T-cell (primary cell): Measurements from ENCODE around the gene EIF4ENIF1. TPM values are rescaled to one million over a fixed set of nuclear protein-coding genes. Genes with fewer than 3 reads are reported as not detected.

Experiments
- ATAC-seq, 4 experiments: fragments of 200-7000 bp in 3 of 4; fragments of 150-1000 bp in 1 of 4; cut with Tn5 transposase; replicated peaks in 1 of 4; 1 replicate in 3 of 4; 2 replicates in 1 of 4; pipeline ENCODE4 v1.10.0; 2021; ENCODE audit warnings: moderate library complexity in 3 of 4, mild to moderate bottlenecking in 2 of 4, moderate number of reproducible peaks in 1 of 4
- CTCF ChIA-PET, 2 donors: fragments of 300-600 bp; sonication (Branson Sonifier 250); formaldehyde crosslinking; loops; one replicate each; lab custom pipeline; 2022; ENCODE audit warnings: antibody characterized with exemption in 2 of 2; lab: Charles Lee
- POLR2A ChIA-PET, 2 donors: fragments of 300-600 bp; sonication (Branson Sonifier 250); formaldehyde crosslinking; loops; one replicate each; lab custom pipeline; 2022; ENCODE audit warnings: antibody characterized with exemption in 2 of 2; lab: Charles Lee
- DNase-seq, 35 experiments: peaks; one replicate each; pipeline versions ENCODE4 v3.0.0 to v3.0.0-alpha.2; 2013 to 2023
- H3K27ac ChIP-seq: one replicate; pipeline ENCODE4 v1.5.1; 2013; ENCODE audit warnings: low read length
- H3K27me3 ChIP-seq, 2 experiments: replicated peaks in 1 of 2; 1 replicate in 1 of 2; 2 replicates in 1 of 2; pipeline versions ENCODE4 v1.6.1 to v1.7.0; 2013; ENCODE audit warnings: low read length in 1 of 2, mixed read lengths in 1 of 2; ENCODE audit not compliant: control insufficient read depth in 2 of 2, insufficient read depth in 2 of 2; ENCODE audit errors: extremely low read depth in 1 of 2
- H3K36me3 ChIP-seq, 2 donors: 1 replicate in 1 of 2; 2 replicates in 1 of 2; pipeline versions ENCODE4 v1.6.1 to v1.7.0; 2013; ENCODE audit warnings: low read length in 1 of 2; ENCODE audit not compliant: control insufficient read depth in 2 of 2, insufficient read depth in 1 of 2; ENCODE audit errors: extremely low read depth in 1 of 2
- H3K4me1 ChIP-seq, 2 experiments: 1 replicate in 1 of 2; 2 replicates in 1 of 2; pipeline versions ENCODE4 v1.6.1 to v1.7.0; 2013; ENCODE audit warnings: low read length in 2 of 2, mixed read lengths in 1 of 2; ENCODE audit not compliant: insufficient read depth in 2 of 2, control insufficient read depth in 1 of 2; ENCODE audit errors: extremely low read depth in 1 of 2
- H3K4me3 ChIP-seq, 2 donors: 1 replicate in 1 of 2; 2 replicates in 1 of 2; pipeline versions ENCODE4 v1.5.1 to v1.7.0; 2013; ENCODE audit warnings: mild to moderate bottlenecking in 2 of 2, low read length in 1 of 2, moderate library complexity in 1 of 2; ENCODE audit not compliant: control insufficient read depth in 1 of 2; ENCODE audit errors: extremely low read depth in 1 of 2
- H3K9me3 ChIP-seq: 2 replicates; pipeline ENCODE4 v1.7.0; 2013
- H3K27ac Mint-ChIP-seq, 2 donors: one replicate each; pipeline ENCODE4 v1.8.0; 2020 to 2021; ENCODE audit warnings: mild to moderate bottlenecking in 2 of 2, mixed read lengths in 2 of 2
- H3K27me3 Mint-ChIP-seq, 2 donors: one replicate each; pipeline ENCODE4 v1.8.0; 2021 to 2022; ENCODE audit warnings: mixed read lengths in 2 of 2
- H3K36me3 Mint-ChIP-seq: one replicate; pipeline ENCODE4 v1.8.0; 2021; ENCODE audit warnings: mixed read lengths
- H3K4me1 Mint-ChIP-seq, 3 donors: one replicate each; pipeline ENCODE4 v1.8.0; 2020 to 2022; ENCODE audit warnings: mixed read lengths in 3 of 3, mild to moderate bottlenecking in 1 of 3
- H3K4me3 Mint-ChIP-seq, 3 donors: one replicate each; pipeline ENCODE4 v1.8.0; 2020 to 2022; ENCODE audit warnings: mild to moderate bottlenecking in 3 of 3, mixed read lengths in 3 of 3, moderate library complexity in 3 of 3
- H3K9me3 Mint-ChIP-seq, 3 donors: one replicate each; pipeline ENCODE4 v1.8.0; 2020 to 2022; ENCODE audit warnings: mixed read lengths in 3 of 3
- WGBS: methylation state at CpG from one replicate; pipeline ENCODE4 v1.1.5; 2013; ENCODE audit warnings: missing lambda C conversion rate; ENCODE audit not compliant: insufficient coverage; 5-methylcytosine and 5-hydroxymethylcytosine counted together
- total RNA-seq, 35 experiments: library from RNA in 6 of 35; stranded (reverse) in 6 of 35; fragments of 120-200 nt in 1 of 35; gene quantifications; one replicate each; pipeline versions ENCODE4 v1.2.1 to v1.2.4 and lab custom pipeline; 2013 to 2026

EIF4ENIF1 gene
- total RNA-seq, 5 donors from 2014 or later (not counting 1 experiment from before 2014, with no cell fraction given): 25.4 to 39.0 (median 29.0) TPM

GRCh38 chr22:31449506-31449905 is 40.1 kb downstream of the EIF4ENIF1 start:
- Mint-ChIP-seq H3K9me3 (no peaks in the 10 kb centered on the region), H3K4me3 (no peak overlapping the region), H3K4me1 (no peaks in the 10 kb centered on the region), H3K36me3 (peaks cover 18% of the 10 kb centered on the region), H3K27me3 (no peaks in the 10 kb centered on the region), H3K27ac (peak overlapping the region in 1 of 2 donors; percentile 11)
- Histone ChIP-seq H3K4me3 (no peak overlapping the region), H3K4me1 (no peaks in the 10 kb centered on the region), H3K36me3 (peaks cover 3 to 34% of the 10 kb centered on the region in 2 donors), H3K27me3 (no peaks in the 10 kb centered on the region), H3K27ac (no peak overlapping the region), H3K9me3 (no peaks in the 10 kb centered on the region)
- ChIA-PET CTCF (no interaction called here), POLR2A (interaction anchor here in 1 of 2 donors (1.4 kb wide), 1 partner anchor 19 kb away, joined by 4 read pairs; no protein-coding TSS in a partner anchor)
- DNase-seq (no peak), ATAC-seq (no peak)
- WGBS: no CpG with 5 or more reads among the region's 4 CpGs

GRCh38 chr22:31448382-31448781 is 41.3 kb downstream of the EIF4ENIF1 start:
- no peaks in the 10 kb centered on the region for H3K27me3 ChIP-seq
- H3K9me3 Mint-ChIP-seq: no peaks in the 10 kb centered on the region
- H3K27me3 Mint-ChIP-seq: no peaks in the 10 kb centered on the region
- peaks cover 3 to 38% of the 10 kb centered on the region in 2 donors for H3K36me3 ChIP-seq
- ChIA-PET CTCF (no interaction called here), POLR2A (no interaction called here)
- H3K4me3 Mint-ChIP-seq: no peak overlapping the region
- no peaks in the 10 kb centered on the region for H3K9me3 ChIP-seq
- no peak overlapping the region for H3K4me3 ChIP-seq
- no peak for ATAC-seq
- no peaks in the 10 kb centered on the region for H3K4me1 Mint-ChIP-seq
- no peak for DNase-seq
- WGBS: 100% methylated on average over 1 of the region's 2 CpGs
- peaks cover 18% of the 10 kb centered on the region for H3K36me3 Mint-ChIP-seq
- no peak overlapping the region for H3K27ac ChIP-seq
- H3K27ac Mint-ChIP-seq: peak overlapping the region in 1 of 2 donors; percentile 37
- no peaks in the 10 kb centered on the region for H3K4me1 ChIP-seq

- no peaks in the 10 kb centered on the region for H3K27me3 Mint-ChIP-seq
- WGBS: no CpG with 5 or more reads among the region's 3 CpGs
- no peaks in the 10 kb centered on the region for H3K9me3 Mint-ChIP-seq
- H3K4me3 Mint-ChIP-seq: no peak overlapping the region
- Histone ChIP-seq H3K4me1 (no peaks in the 10 kb centered on the region), H3K27ac (no peak overlapping the region), H3K9me3 (no peaks in the 10 kb centered on the region), H3K36me3 (peaks cover 0 to 43% of the 10 kb centered on the region in 2 donors), H3K27me3 (no peaks in the 10 kb centered on the region), H3K4me3 (no peak overlapping the region)
- H3K4me1 Mint-ChIP-seq: no peaks in the 10 kb centered on the region
- no peak for DNase-seq
- H3K27ac Mint-ChIP-seq: no peak overlapping the region
- peaks cover 26% of the 10 kb centered on the region for H3K36me3 Mint-ChIP-seq
- ATAC-seq: no peak
- CTCF ChIA-PET: no interaction called here
- POLR2A ChIA-PET: no interaction called here
Observed at GRCh38 chr22:31447337-31447736, 42.3 kb downstream of the EIF4ENIF1 start.

GRCh38 chr22:31446767-31447166 is 42.9 kb downstream of the EIF4ENIF1 start:
- Mint-ChIP-seq H3K36me3 (peaks cover 32% of the 10 kb centered on the region), H3K9me3 (no peaks in the 10 kb centered on the region), H3K27me3 (no peaks in the 10 kb centered on the region), H3K4me3 (no peak overlapping the region), H3K27ac (no peak overlapping the region), H3K4me1 (no peaks in the 10 kb centered on the region)
- WGBS: no CpG with 5 or more reads among the region's 2 CpGs
- Histone ChIP-seq H3K36me3 (peaks cover 0 to 48% of the 10 kb centered on the region in 2 donors), H3K4me3 (no peak overlapping the region), H3K9me3 (no peaks in the 10 kb centered on the region), H3K27ac (no peak overlapping the region), H3K4me1 (no peaks in the 10 kb centered on the region), H3K27me3 (no peaks in the 10 kb centered on the region)
- CTCF ChIA-PET: no interaction called here
- POLR2A ChIA-PET: no interaction called here
- DNase-seq (no peak), ATAC-seq (no peak)

GRCh38 chr22:31446208-31446607 is 43.4 kb downstream of the EIF4ENIF1 start:
- no peaks in the 10 kb centered on the region for H3K9me3 Mint-ChIP-seq
- no peak overlapping the region for H3K27ac ChIP-seq
- POLR2A ChIA-PET: no interaction called here
- no peaks in the 10 kb centered on the region for H3K4me1 Mint-ChIP-seq
- no peaks in the 10 kb centered on the region for H3K27me3 Mint-ChIP-seq
- no peak overlapping the region for H3K4me3 Mint-ChIP-seq
- H3K36me3 ChIP-seq: peaks cover 0 to 54% of the 10 kb centered on the region in 2 donors
- ATAC-seq (no peak), DNase-seq (no peak)
- H3K4me3 ChIP-seq: no peak overlapping the region
- H3K9me3 ChIP-seq: no peaks in the 10 kb centered on the region
- no peaks in the 10 kb centered on the region for H3K27me3 ChIP-seq
- H3K27ac Mint-ChIP-seq: no peak overlapping the region
- no CpG with 5 or more reads among the region's 3 CpGs for WGBS
- CTCF ChIA-PET: no interaction called here
- H3K36me3 Mint-ChIP-seq: peaks cover 35% of the 10 kb centered on the region
- no peaks in the 10 kb centered on the region for H3K4me1 ChIP-seq

- Mint-ChIP-seq H3K27ac (peak overlapping the region; percentile 24 to 39), H3K9me3 (no peaks in the 10 kb centered on the region)
- no CpG with 5 or more reads among the region's 3 CpGs for WGBS
Observed at GRCh38 chr22:31445642-31446041, 44.0 kb downstream of the EIF4ENIF1 start.

GRCh38 chr22:31443516-31443915 is 46.1 kb downstream of the EIF4ENIF1 start:
- peaks cover 2 to 75% of the 10 kb centered on the region in 2 donors for H3K36me3 ChIP-seq

More at GRCh38 chr22:31445642-31446041, 44.0 kb downstream of the EIF4ENIF1 start:
- ChIA-PET POLR2A (no interaction called here), CTCF (no interaction called here)
- no peak overlapping the region for H3K4me3 Mint-ChIP-seq
- no peaks in the 10 kb centered on the region for H3K27me3 Mint-ChIP-seq
- no peaks in the 10 kb centered on the region for H3K9me3 ChIP-seq
- no peak overlapping the region for H3K4me3 ChIP-seq
- H3K36me3 Mint-ChIP-seq: peaks cover 38% of the 10 kb centered on the region
- ATAC-seq (no peak), DNase-seq (no peak)
- H3K4me1 Mint-ChIP-seq: no peaks in the 10 kb centered on the region
- peaks cover 0 to 59% of the 10 kb centered on the region in 2 donors for H3K36me3 ChIP-seq
- no peak overlapping the region for H3K27ac ChIP-seq
- no peaks in the 10 kb centered on the region for H3K4me1 ChIP-seq
- H3K27me3 ChIP-seq: no peaks in the 10 kb centered on the region

More at GRCh38 chr22:31443516-31443915, 46.1 kb downstream of the EIF4ENIF1 start:
- peaks cover 52% of the 10 kb centered on the region for H3K36me3 Mint-ChIP-seq
- H3K9me3 Mint-ChIP-seq: no peaks in the 10 kb centered on the region
- ChIA-PET CTCF (no interaction called here), POLR2A (interaction anchor here in 1 of 2 donors (0.5 kb wide), 1 partner anchor 29 kb away, joined by 5 read pairs; no protein-coding TSS in a partner anchor)
- no peaks in the 10 kb centered on the region for H3K4me1 ChIP-seq
- H3K9me3 ChIP-seq: no peaks in the 10 kb centered on the region
- no peak overlapping the region for H3K4me3 ChIP-seq
- H3K27ac ChIP-seq: no peak overlapping the region
- WGBS: no CpG with 5 or more reads among the region's 7 CpGs
- peak overlapping the region in 1 of 2 donors; percentile 28 for H3K27ac Mint-ChIP-seq
- no peaks in the 10 kb centered on the region for H3K4me1 Mint-ChIP-seq
- no peak overlapping the region for H3K4me3 Mint-ChIP-seq
- DNase-seq (no peak), ATAC-seq (no peak)
- H3K27me3 ChIP-seq: no peaks in the 10 kb centered on the region
- H3K27me3 Mint-ChIP-seq: no peaks in the 10 kb centered on the region
